ENCODE data around the gene NT5DC3.

DNA sequence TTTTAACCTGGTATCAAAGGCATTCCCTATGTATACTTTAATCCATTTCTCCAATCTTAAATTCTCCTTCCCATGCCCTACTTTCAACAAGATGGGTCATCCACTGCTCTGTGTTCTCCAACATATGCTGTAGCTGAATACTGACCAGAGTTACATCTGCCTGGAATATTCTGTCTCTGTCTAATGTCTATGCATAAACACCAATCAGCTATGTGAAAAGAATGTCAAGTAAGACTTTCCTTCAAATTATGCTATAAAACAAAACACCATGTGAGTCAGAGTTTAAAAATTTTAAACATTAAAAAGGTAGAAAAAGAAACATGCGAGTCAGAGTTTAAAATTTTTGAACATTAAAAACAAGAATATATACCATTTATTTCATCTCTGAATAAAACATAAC lies 19.3 kb downstream of the NT5DC3 start:
- TF ChIP-seq, protein P1, sequence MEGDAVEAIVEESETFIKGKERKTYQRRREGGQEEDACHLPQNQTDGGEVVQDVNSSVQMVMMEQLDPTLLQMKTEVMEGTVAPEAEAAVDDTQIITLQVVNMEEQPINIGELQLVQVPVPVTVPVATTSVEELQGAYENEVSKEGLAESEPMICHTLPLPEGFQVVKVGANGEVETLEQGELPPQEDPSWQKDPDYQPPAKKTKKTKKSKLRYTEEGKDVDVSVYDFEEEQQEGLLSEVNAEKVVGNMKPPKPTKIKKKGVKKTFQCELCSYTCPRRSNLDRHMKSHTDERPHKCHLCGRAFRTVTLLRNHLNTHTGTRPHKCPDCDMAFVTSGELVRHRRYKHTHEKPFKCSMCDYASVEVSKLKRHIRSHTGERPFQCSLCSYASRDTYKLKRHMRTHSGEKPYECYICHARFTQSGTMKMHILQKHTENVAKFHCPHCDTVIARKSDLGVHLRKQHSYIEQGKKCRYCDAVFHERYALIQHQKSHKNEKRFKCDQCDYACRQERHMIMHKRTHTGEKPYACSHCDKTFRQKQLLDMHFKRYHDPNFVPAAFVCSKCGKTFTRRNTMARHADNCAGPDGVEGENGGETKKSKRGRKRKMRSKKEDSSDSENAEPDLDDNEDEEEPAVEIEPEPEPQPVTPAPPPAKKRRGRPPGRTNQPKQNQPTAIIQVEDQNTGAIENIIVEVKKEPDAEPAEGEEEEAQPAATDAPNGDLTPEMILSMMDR (IDR thresholded peaks at IDR 0.05; ENCODE audit: low read length): no peak
- no peak for TF ChIP-seq EZH2 (IDR thresholded peaks at IDR 0.05; ENCODE audit: borderline replicate concordance, low read length)

Data from OCI-LY1 (cell line).